Thoracic aorta (tissue), 2 donors: ENCODE results near the gene UBALD2. TPM values are rescaled to one million over a fixed set of nuclear protein-coding genes. Genes with fewer than 3 reads are reported as not detected.
"Not testable (repeated sequence)": the region's sequence is repeated elsewhere in the genome, so short reads cannot be mapped to it uniquely, and the experiment has no call there.

Experiments
- ATAC-seq: fragments of 150-250 bp; one replicate; pipeline ENCODE4 v1.8.0; 2017; ENCODE audit warnings: low read depth; ENCODE audit not compliant: insufficient number of reproducible peaks, low FRiP score
- DNase-seq: peaks from one replicate; pipeline ENCODE4 v3.0.0-alpha.2; 2020; ENCODE audit warnings: low spot score
- H3K27ac ChIP-seq, 2 donors: fragments of 200-600 bp; sonication (generic); 1 replicate in 1 of 2; 2 replicates in 1 of 2; pipeline ENCODE4 v1.5.1; 2016; ENCODE audit warnings: mild to moderate bottlenecking in 2 of 2, moderate library complexity in 2 of 2
- H3K27me3 ChIP-seq: fragments of 200-600 bp; sonication (generic); replicated peaks from 2 replicates; pipeline ENCODE4 v1.6.0; 2016; ENCODE audit warnings: mild to moderate bottlenecking; ENCODE audit not compliant: insufficient read depth
- H3K36me3 ChIP-seq: fragments of 200-600 bp; sonication (generic); one replicate; pipeline ENCODE4 v1.5.1; 2016
- H3K4me1 ChIP-seq, 2 donors: fragments of 200-600 bp; sonication (generic); 1 replicate in 1 of 2; 2 replicates in 1 of 2; pipeline versions ENCODE4 v1.5.1 to v1.6.0; 2016; ENCODE audit warnings: low read depth in 2 of 2, mild to moderate bottlenecking in 1 of 2; ENCODE audit not compliant: control insufficient read depth in 1 of 2
- H3K4me3 ChIP-seq: fragments of 200-600 bp; sonication (generic); 2 replicates; pipeline ENCODE4 v1.5.1; 2016; ENCODE audit warnings: mild to moderate bottlenecking
- H3K9me3 ChIP-seq: fragments of 200-600 bp; sonication (generic); 2 replicates; pipeline ENCODE4 v1.5.1; 2016
- total RNA-seq, 2 donors: library from RNA; depleted of rRNA; stranded (reverse); fragments of >200 nt; gene quantifications; one replicate each; pipeline versions ENCODE4 v1.1.0 to v1.2.3, GENCODE V29; 2016
- TF ChIP-seq, protein P1 (sequence below): fragments of 200-600 bp; sonication (generic); IDR thresholded peaks from one replicate; pipeline ENCODE4 v1.5.1; 2019; ENCODE audit warnings: antibody characterized with exemption

UBALD2 gene
- total RNA-seq, 2 donors from 2014 or later, result 9.9 to 14.9 TPM

DNA sequence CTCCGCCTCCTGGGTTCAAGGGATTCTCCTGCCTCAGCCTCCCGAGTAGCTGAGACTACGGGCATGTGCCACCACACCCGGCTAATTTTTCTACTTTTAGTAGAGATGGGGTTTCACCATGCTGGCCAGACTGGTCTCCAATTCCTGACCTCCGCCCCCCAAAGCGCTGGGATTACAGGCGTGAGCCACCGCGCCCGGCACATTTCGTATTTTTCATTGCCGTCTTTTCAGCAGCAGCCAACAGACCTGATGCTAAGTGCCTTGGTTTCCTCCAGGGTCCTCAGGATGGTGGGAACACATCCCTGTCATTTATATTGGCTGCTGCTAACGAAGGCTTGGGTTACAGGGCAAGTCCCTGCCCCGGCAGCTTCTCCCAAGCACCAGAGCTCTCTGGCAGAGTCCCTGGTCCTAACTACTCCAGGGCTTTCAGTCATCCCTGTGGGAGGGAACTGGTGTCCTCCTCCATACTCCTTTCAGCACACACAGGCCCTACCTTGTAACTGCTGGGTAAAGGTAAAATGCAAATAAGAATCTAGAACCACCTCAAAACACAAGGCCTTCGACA lies 23.4 kb upstream of the UBALD2 start:
- DNase-seq (no peak), ATAC-seq (no peak)
- Histone ChIP-seq H3K9me3 (no peaks in the 10 kb centered on the region), H3K4me1 (peaks cover 9 to 18% of the 10 kb centered on the region in 2 donors), H3K27ac (no peak overlapping the region), H3K36me3 (no peaks in the 10 kb centered on the region), H3K4me3 (no peak overlapping the region), H3K27me3 (no peaks in the 10 kb centered on the region)
- TF ChIP-seq, protein P1, sequence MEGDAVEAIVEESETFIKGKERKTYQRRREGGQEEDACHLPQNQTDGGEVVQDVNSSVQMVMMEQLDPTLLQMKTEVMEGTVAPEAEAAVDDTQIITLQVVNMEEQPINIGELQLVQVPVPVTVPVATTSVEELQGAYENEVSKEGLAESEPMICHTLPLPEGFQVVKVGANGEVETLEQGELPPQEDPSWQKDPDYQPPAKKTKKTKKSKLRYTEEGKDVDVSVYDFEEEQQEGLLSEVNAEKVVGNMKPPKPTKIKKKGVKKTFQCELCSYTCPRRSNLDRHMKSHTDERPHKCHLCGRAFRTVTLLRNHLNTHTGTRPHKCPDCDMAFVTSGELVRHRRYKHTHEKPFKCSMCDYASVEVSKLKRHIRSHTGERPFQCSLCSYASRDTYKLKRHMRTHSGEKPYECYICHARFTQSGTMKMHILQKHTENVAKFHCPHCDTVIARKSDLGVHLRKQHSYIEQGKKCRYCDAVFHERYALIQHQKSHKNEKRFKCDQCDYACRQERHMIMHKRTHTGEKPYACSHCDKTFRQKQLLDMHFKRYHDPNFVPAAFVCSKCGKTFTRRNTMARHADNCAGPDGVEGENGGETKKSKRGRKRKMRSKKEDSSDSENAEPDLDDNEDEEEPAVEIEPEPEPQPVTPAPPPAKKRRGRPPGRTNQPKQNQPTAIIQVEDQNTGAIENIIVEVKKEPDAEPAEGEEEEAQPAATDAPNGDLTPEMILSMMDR, result no peak

DNA sequence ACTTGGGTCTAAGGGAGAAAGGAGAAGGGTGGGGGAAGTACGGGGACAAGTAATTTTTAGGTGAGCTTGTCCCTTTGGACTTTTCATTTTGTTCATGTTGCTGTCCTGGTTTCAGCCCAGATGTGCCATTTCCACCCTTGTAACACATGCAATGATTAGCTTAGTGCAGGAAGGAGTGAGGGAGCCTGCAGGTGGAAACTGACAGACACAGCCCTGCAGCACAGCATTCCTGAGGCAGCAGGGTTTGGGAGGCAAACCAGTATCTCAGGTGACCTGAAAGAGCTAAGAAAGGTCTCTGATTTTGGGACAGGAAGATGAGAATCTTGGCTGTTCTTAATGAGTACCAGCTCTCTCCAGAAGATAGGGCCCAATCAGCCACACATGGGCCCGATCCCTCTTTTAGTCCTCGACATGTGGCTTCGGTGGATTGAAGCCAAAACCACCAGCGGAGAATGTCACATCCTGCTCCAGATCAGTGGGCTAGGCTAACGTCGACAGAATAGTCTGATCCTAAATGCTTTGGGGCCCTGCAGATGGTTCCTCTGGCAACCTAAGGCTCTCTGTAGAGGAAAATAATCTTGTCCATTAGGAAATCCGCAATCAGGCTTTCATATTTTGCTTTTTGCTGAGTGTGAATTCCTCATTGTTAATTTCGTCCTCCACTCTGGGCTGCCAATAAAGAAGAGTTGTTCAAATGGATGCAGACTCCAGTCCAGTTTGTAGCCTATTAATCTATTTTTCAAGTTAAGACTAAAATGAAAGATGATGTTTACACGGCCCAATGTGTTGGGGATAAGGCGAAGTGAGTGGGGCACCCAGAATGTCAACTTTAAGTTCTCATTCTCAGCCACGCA lies 21.1 kb upstream of the UBALD2 start:
- DNase-seq (no peak), ATAC-seq (no peak)
- Histone ChIP-seq H3K27me3 (no peaks in the 10 kb centered on the region), H3K4me3 (no peak overlapping the region), H3K36me3 (no peaks in the 10 kb centered on the region), H3K9me3 (no peaks in the 10 kb centered on the region), H3K4me1 (peaks cover 9 to 18% of the 10 kb centered on the region in 2 donors), H3K27ac (no peak overlapping the region)
- TF ChIP-seq, protein P1, result no peak

DNA sequence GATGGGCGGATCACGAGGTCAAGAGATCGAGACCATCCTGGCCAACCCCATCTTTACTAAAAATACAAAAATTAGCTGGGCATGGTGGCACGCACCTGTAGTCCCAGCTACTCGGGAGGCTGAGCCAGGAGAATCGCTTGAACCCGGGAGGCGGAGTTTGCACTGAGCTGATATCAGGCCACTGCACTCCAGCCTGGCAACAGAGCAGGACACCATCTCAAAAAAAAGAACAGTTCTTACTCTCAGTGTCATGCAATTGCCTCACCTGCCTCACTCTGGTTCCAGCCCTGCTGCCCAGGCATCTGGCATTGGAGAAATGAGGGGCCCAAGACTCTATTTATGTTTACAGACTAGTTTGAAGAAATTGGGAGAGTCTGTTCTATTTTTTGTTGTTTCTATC lies 20.4 kb upstream of the UBALD2 start:
- not testable (repeated sequence) for ATAC-seq, H3K27me3 ChIP-seq, DNase-seq

DNA sequence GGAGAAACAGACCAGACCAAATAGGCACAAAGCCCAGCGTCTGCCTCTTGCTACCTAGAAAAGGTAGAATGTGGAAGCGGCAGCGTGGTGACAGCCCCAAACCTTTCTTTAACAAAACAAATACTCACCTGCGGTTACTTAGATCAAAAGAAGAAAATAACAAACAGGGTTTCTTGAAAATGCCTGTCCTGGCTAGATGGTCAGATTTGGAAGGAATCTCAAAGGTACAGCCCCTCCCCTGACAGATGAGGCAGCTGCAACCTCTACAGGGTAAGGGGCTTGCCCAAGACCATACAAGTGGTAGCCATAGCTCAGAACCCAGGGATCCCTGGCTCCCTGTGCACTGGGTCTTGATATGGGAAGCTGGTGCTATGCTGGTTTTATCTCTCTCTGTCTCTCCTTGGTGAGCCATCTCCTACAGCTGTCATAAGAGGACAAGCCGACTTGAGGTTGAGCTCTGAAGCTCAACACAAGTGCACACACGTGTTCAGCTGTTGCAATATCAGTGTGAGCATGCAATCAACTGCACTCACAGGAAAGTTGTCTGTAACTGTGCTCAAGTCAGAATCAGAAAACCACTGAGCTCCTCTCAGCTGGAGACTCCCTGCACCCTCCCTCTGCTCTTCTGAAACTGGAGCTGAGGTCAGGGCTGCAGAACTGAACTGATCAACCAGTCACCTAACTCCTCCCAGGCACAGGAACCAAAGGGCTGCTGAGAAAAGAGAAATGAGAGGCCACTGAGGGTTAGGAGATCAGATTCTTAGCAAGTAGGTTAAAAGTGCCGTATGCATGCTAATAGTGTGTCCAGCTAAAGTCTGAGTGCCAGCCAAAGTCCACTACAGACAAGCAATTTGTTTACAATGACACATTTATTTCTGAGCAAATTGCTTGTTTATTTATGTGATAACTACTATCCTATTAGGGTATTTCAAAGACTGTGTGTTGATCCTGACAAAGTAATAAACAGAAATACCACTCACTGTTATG lies 18.8 kb upstream of the UBALD2 start:
- Histone ChIP-seq H3K36me3 (no peaks in the 10 kb centered on the region), H3K9me3 (no peaks in the 10 kb centered on the region), H3K27ac (no peak overlapping the region), H3K4me3 (no peak overlapping the region), H3K4me1 (peaks cover 0 to 4% of the 10 kb centered on the region in 2 donors), H3K27me3 (no peaks in the 10 kb centered on the region)
- DNase-seq (no peak), ATAC-seq (no peak)
- TF ChIP-seq, protein P1, result no peak

More for the DNA sequence above, 20.4 kb upstream of the UBALD2 start:
- peaks cover 7 to 13% of the 10 kb centered on the region in 2 donors for H3K4me1 ChIP-seq
- H3K27ac ChIP-seq, H3K4me3 ChIP-seq, H3K9me3 ChIP-seq, H3K36me3 ChIP-seq: not testable (repeated sequence)

DNA sequence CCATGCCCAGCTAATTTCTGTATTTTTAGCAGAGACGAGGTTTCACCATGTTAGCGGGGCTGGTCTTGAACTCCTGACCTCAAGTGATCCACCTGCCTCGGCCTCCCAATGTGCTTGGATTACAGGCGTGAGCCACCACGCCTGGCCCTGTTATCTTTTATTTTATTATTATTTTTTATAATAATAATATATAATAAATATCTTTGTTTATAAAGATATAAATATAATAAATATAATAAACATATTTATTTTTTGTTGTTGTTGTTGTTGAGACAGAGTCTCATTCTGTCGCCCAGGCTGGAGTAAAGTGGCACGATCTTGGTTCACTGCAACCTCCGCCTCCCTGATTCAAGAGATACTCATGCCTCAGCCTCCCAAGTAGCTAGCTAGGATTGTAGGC lies 17.8 kb upstream of the UBALD2 start:
- no peaks in the 10 kb centered on the region for H3K27me3 ChIP-seq
- no peaks in the 10 kb centered on the region for H3K9me3 ChIP-seq
- no peaks in the 10 kb centered on the region for H3K4me1 ChIP-seq
- ATAC-seq, result no peak
- no peak overlapping the region for H3K4me3 ChIP-seq
- DNase-seq, result no peak
- no peaks in the 10 kb centered on the region for H3K36me3 ChIP-seq
- TF ChIP-seq, protein P1, result no peak
- no peak overlapping the region for H3K27ac ChIP-seq
